NT2/D1 (cell line): ENCODE results near the gene PKNOX2.

Experiments used
- SUZ12 ChIP-seq: IDR thresholded peaks from 2 replicates; pipeline ENCODE4 v1.6.1; 2011; ENCODE audit not compliant: insufficient read length, insufficient read depth; ENCODE audit errors: extremely low read depth
- YY1 ChIP-seq: IDR thresholded peaks from 2 replicates; pipeline ENCODE4 v1.6.1; 2011; ENCODE audit not compliant: insufficient read length, insufficient read depth
- ZNF274 ChIP-seq: IDR thresholded peaks from 2 replicates; pipeline ENCODE4 v1.6.1; 2011; ENCODE audit warnings: mild to moderate bottlenecking, low read depth, low read length

GRCh38 chr11:125367710-125368109, 203.2 kb downstream of the PKNOX2 start:
- no peak for TF ChIP-seq SUZ12
- no peak for TF ChIP-seq ZNF274
- no peak for TF ChIP-seq YY1
